Stimulated activated CD4-positive, alpha-beta T cell treated with anti-CD3 and anti-CD28 coated beads, Interleukin-15, amount 100 ng/mL, for 1 hour (primary cell): Measurements from ENCODE around the gene FBXO46.

Source experiments
- DNase-seq, 2 donors: peaks; one replicate each; pipeline ENCODE4 v3.0.0-alpha.2; 2020; ENCODE audit warnings: low read depth in 1 of 2, low spot score in 1 of 2

FBXO46 gene

GRCh38 chr19:45730368-45731288, at the start of gene FBXO46:
TSS of gene FBXO46 (minus strand) at chr19:45730896. CDS start at chr19:45713495, 17,401 bp downstream.
- peak; percentile 82 to 84 for DNase-seq

- DNase-seq: no peak
Measured at GRCh38 chr19:45780146-45780447, 49.4 kb upstream of the FBXO46 start.

GRCh38 chr19:45779231-45780145, 48.8 kb upstream of the FBXO46 start:
- DNase-seq: peak; percentile 50 to 88

GRCh38 chr19:45778010-45778661, 47.4 kb upstream of the FBXO46 start:
- DNase-seq: no peak

GRCh38 chr19:45777395-45777961, 46.8 kb upstream of the FBXO46 start:
- no peak for DNase-seq

- DNase-seq: no peak
Measured at GRCh38 chr19:45774765-45775164, 44.1 kb upstream of the FBXO46 start.

GRCh38 chr19:45773384-45773783, 42.7 kb upstream of the FBXO46 start:
- DNase-seq: no peak

- DNase-seq: no peak
Measured at GRCh38 chr19:45772912-45773311, 42.2 kb upstream of the FBXO46 start.

- DNase-seq: no peak
Measured at GRCh38 chr19:45772130-45772840, 41.6 kb upstream of the FBXO46 start.

- DNase-seq: no peak
Measured at GRCh38 chr19:45771311-45771933, 40.7 kb upstream of the FBXO46 start.

- peak; percentile 83 to 87 for DNase-seq
Measured at GRCh38 chr19:45770192-45771101, 39.8 kb upstream of the FBXO46 start.

GRCh38 chr19:45769821-45770191, 39.1 kb upstream of the FBXO46 start:
- peak in 1 of 2 donors; percentile 22 for DNase-seq

- peak; percentile 91 to 92 for DNase-seq
Measured at GRCh38 chr19:45768984-45769782, 38.5 kb upstream of the FBXO46 start, which contains the start of gene SIX5. TSS of gene SIX5 (minus strand) at chr19:45769252. CDS start at chr19:45768844, 408 bp downstream.

- peak in 1 of 2 donors; percentile 29 for DNase-seq
Measured at GRCh38 chr19:45768655-45768983, 37.9 kb upstream of the FBXO46 start.

GRCh38 chr19:45767881-45768654, 37.4 kb upstream of the FBXO46 start:
- DNase-seq: no peak

GRCh38 chr19:45767410-45767880, 36.7 kb upstream of the FBXO46 start:
- no peak for DNase-seq

- DNase-seq: no peak
Measured at GRCh38 chr19:45766869-45767346, 36.2 kb upstream of the FBXO46 start.
